Gastrocnemius medialis (tissue), 4 donors: ENCODE measurements around the gene DDX47.

Experiments
- POLR2A ChIP-seq, 2 donors: fragments of 450-650 bp; IDR thresholded peaks; one replicate each; pipeline ENCODE4 v1.6.1; 2017; ENCODE audit warnings: antibody characterized with exemption in 2 of 2, mild to moderate bottlenecking in 2 of 2, moderate library complexity in 2 of 2
- TF ChIP-seq, protein P1 (sequence below), 5 experiments: fragments of 450-650 bp in 3 of 5; fragments of 200-600 bp in 2 of 5; sonication (generic) in 2 of 5; IDR thresholded peaks in 4 of 5; conservative IDR thresholded peaks in 1 of 5; 1 replicate in 4 of 5; 2 replicates in 1 of 5; pipeline ENCODE4 v1.5.1; 2016 to 2019; ENCODE audit warnings: antibody characterized with exemption in 5 of 5, mild to moderate bottlenecking in 3 of 5, moderate library complexity in 3 of 5

DNA sequence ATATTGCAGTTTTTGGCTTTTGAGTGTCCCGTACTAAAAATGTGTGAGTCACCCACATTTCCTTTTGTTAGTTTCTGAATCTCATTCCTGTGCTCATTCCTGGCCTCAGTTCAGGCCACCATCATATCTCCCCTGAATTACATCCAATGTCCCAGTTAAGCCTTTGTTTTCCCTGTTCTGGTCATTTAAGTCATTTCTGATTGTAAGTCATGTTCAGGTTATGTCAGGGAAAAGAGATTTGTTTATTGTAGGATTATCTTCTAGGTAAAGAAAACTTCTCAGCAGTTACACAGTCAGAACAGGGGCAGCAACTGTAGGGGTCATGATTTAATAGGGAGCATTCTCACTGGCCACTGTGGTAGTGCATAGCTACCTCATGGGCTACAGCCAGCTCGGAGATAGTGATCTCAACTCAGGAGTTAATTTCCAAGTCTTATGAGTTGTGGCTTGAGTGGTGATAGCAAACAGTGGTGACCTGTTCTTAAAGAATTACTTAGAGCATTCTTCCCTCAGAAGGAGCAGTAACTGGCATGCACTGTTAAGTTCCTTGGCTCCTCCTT lies 6.7 kb downstream of the DDX47 start:
- TF ChIP-seq, protein P1, sequence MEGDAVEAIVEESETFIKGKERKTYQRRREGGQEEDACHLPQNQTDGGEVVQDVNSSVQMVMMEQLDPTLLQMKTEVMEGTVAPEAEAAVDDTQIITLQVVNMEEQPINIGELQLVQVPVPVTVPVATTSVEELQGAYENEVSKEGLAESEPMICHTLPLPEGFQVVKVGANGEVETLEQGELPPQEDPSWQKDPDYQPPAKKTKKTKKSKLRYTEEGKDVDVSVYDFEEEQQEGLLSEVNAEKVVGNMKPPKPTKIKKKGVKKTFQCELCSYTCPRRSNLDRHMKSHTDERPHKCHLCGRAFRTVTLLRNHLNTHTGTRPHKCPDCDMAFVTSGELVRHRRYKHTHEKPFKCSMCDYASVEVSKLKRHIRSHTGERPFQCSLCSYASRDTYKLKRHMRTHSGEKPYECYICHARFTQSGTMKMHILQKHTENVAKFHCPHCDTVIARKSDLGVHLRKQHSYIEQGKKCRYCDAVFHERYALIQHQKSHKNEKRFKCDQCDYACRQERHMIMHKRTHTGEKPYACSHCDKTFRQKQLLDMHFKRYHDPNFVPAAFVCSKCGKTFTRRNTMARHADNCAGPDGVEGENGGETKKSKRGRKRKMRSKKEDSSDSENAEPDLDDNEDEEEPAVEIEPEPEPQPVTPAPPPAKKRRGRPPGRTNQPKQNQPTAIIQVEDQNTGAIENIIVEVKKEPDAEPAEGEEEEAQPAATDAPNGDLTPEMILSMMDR (IDR thresholded peaks at IDR 0.05 in 4 of 5, conservative IDR thresholded peaks at IDR 0.05 in 1 of 5) = no peak
- TF ChIP-seq POLR2A (IDR thresholded peaks at IDR 0.05) = no peak
